ENCODE results near the gene MACROD2. TPM values are rescaled to one million over a fixed set of nuclear protein-coding genes. Genes with fewer than 3 reads are reported as not detected.

Gene MACROD2
- total RNA-seq, 1 experiment from 2014 or later = 3.7 TPM

DNA sequence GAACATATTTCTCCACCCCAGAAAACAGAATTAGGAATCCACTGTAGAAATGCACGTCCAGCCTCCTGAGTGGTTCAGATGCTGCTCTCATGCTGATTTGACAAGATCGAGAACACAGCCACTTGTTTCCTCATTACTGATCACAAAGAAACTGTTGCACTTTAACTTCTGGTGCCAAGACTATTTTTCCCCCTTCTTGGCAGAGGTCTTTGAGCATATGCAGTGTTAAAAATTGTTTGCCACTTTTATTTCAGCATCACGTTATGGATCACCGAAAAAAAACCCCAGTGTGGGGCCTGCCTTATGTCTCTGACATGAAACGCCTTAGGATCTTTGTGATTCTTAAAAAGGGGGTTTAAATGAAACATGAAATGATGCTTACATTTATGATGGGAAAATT is 1511.0 kb downstream of the MACROD2 start:
- no peak overlapping the region for H3K27ac ChIP-seq (ENCODE audit: low read depth, low read length)
- H3K36me3 ChIP-seq (ENCODE audit: control insufficient read depth in 1 of 2, insufficient read depth in 2 of 2, low read length in 2 of 2) = no peaks in the 10 kb centered on the region
- BruUV-seq (replicated peaks) = no TSS peak
- ATAC-seq (no peak), DNase-seq (ENCODE audit: low read depth, low spot score) (no peak)
- no peak overlapping the region for H3K9ac ChIP-seq (ENCODE audit: low read length)
- H3K79me2 ChIP-seq (ENCODE audit: insufficient read depth, low read length) = no peaks in the 10 kb centered on the region
- H3K9me3 ChIP-seq (ENCODE audit: control insufficient read depth in 1 of 2, insufficient read depth in 1 of 2, low read depth in 1 of 2, low read length in 2 of 2) = peaks cover 6 to 14% of the 10 kb centered on the region in 2 experiments; a peak in 2 of 4 replicates
- ChIA-PET CTCF (no interaction called here), RAD21 (ENCODE audit: low non-redundant PET in 1 of 2, low total read pairs in 2 of 2, uncharacterized antibody in 2 of 2, unreplicated experiment in 2 of 2) (no interaction called here), POLR2A (no interaction called here)
- no peak overlapping the region for H3K4me3 ChIP-seq (replicated peaks in 1 of 2; ENCODE audit: low read depth in 1 of 2, low read length in 2 of 2)
- intact Hi-C loops (cut with micrococcal nuclease) = no loop called here
- no peak overlapping the region for H2AFZ ChIP-seq (ENCODE audit: low read depth, low read length, poor library complexity, severe bottlenecking)
- TF ChIP-seq SRF (IDR thresholded peaks at IDR 0.05; ENCODE audit: low read depth) (no peak), FOSL1 (IDR thresholded peaks at IDR 0.05; ENCODE audit: low read depth) (no peak), SIN3A (IDR thresholded peaks at IDR 0.05; ENCODE audit: low read depth) (no peak), RAD21 (IDR thresholded peaks at IDR 0.05; ENCODE audit: low read depth) (no peak), EZH2phosphoT487 (IDR thresholded peaks at IDR 0.05; ENCODE audit: borderline replicate concordance) (no peak), ELF1 (IDR thresholded peaks at IDR 0.05; ENCODE audit: borderline replicate concordance, low read depth) (no peak), CBX3 (IDR thresholded peaks at IDR 0.05; ENCODE audit: low read depth) (no peak), POLR2A (IDR thresholded peaks at IDR 0.05; ENCODE audit: borderline replicate concordance, extremely low read depth, insufficient read depth, insufficient read length) (no peak), ZNF274 (IDR thresholded peaks at IDR 0.05; ENCODE audit: low read depth, low read length) (no peak), JUND (IDR thresholded peaks at IDR 0.05) (no peak), EZH2 (IDR thresholded peaks at IDR 0.05) (no peak), ZBTB33 (IDR thresholded peaks at IDR 0.05; ENCODE audit: extremely low read depth, insufficient replicate concordance, low read length) (no peak), SP1 (IDR thresholded peaks at IDR 0.05; ENCODE audit: low read depth) (no peak), MAX (IDR thresholded peaks at IDR 0.05) (no peak), TCF7L2 (IDR thresholded peaks at IDR 0.05; ENCODE audit: borderline replicate concordance, extremely low read depth, insufficient read depth, insufficient read length) (no peak), EGR1 (IDR thresholded peaks at IDR 0.05; ENCODE audit: low read depth) (no peak), POLR2AphosphoS5 (IDR thresholded peaks at IDR 0.05; ENCODE audit: low read depth, low read length) (no peak), YY1 (IDR thresholded peaks at IDR 0.05; ENCODE audit: extremely low read depth, insufficient replicate concordance, low read depth, low read length) (no peak), CTCF (IDR thresholded peaks at IDR 0.05 in 2 of 3, conservative IDR thresholded peaks at IDR 0.05 in 1 of 3; ENCODE audit: borderline replicate concordance in 1 of 3, insufficient read depth in 1 of 3, low read depth in 2 of 3, low read length in 2 of 3) (no peak)
- TF ChIP-seq, protein P1, sequence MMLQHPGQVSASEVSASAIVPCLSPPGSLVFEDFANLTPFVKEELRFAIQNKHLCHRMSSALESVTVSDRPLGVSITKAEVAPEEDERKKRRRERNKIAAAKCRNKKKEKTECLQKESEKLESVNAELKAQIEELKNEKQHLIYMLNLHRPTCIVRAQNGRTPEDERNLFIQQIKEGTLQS (IDR thresholded peaks at IDR 0.05) = no peak
- no peaks in the 10 kb centered on the region for H3K27me3 ChIP-seq (ENCODE audit: insufficient read depth, low read length)
- H3K9me2 ChIP-seq (ENCODE audit: insufficient read depth) = no peaks in the 10 kb centered on the region
- H3K4me2 ChIP-seq (ENCODE audit: low read length) = no peak overlapping the region
- H3K4me1 ChIP-seq (ENCODE audit: control insufficient read depth in 1 of 2, insufficient read depth in 2 of 2, low read length in 2 of 2) = no peaks in the 10 kb centered on the region
- no peaks in the 10 kb centered on the region for H4K20me1 ChIP-seq (ENCODE audit: insufficient read depth)

Measured in HCT116 (cell line).